K562 (cell line): Measurements from ENCODE around the gene MYPN. TPM values are rescaled to one million over a fixed set of nuclear protein-coding genes. Genes with fewer than 3 reads are reported as not detected.

Experiments used
- ATAC-seq: fragments of 200-7000 bp; cut with Tn5 transposase; 3 replicates; pipeline ENCODE4 v1.9.1; 2020; ENCODE audit warnings: moderate library complexity
- BruUV-seq: library from RNA; stranded (reverse); fragments of 400-500 nt; replicated peaks from 2 replicates; lab custom pipeline; 2021; lab: Mats Ljungman, UMichigan
- CTCF ChIA-PET: fragments of 300-600 bp; formaldehyde crosslinking; extraction: SDS; loops from one replicate; lab custom pipeline; 2021; ENCODE audit warnings: low intra/inter-chr PET ratio; lab: Yijun Ruan, JAX
- POLR2A ChIA-PET: fragments of 300-600, 350-650 bp; sonication (Branson Sonifier 250); formaldehyde crosslinking; extraction: SDS; loops from one replicate; lab custom pipeline; 2021; ENCODE audit warnings: antibody characterized with exemption, inconsistent platforms; lab: Yijun Ruan, JAX
- DNase-seq, 4 experiments: peaks; one replicate each; pipeline versions ENCODE4 v3.0.0 to v3.0.0-alpha.2; 2011 to 2018; ENCODE audit warnings: low spot score in 3 of 4, mixed read lengths in 3 of 4; ENCODE audit errors: extremely low read depth in 1 of 4
- FAIRE-seq: peaks from 2 replicates; lab custom pipeline; 2011; peaks lifted over from hg19 to GRCh38; lab: Jason Lieb, UNC
- H2AFZ ChIP-seq: 2 replicates; pipeline ENCODE4 v1.6.0; 2011; ENCODE audit warnings: low read depth, low read length, control low read depth, inconsistent platforms
- H3K27ac ChIP-seq: fragments of 200-600 bp; 3 replicates; pipeline ENCODE4 v1.8.0; 2011; ENCODE audit warnings: low read depth, mild to moderate bottlenecking, control low read depth, inconsistent platforms, low read length, moderate library complexity, mixed read lengths; ENCODE audit errors: extremely low read depth
- H3K27me3 ChIP-seq, 2 experiments: fragments of 300-600 bp in 1 of 2; 2 replicates in 1 of 2; 3 replicates in 1 of 2; pipeline versions ENCODE4 v1.6.0 to v1.8.0; 2011; ENCODE audit warnings: inconsistent platforms in 2 of 2, low read length in 2 of 2, mild to moderate bottlenecking in 1 of 2, mixed read lengths in 1 of 2, moderate library complexity in 1 of 2; ENCODE audit not compliant: control insufficient read depth in 2 of 2, insufficient read depth in 2 of 2
- H3K36me3 ChIP-seq: fragments of 300-600 bp; 3 replicates; pipeline ENCODE4 v1.8.0; 2011; ENCODE audit warnings: mild to moderate bottlenecking, low read length, inconsistent platforms; ENCODE audit not compliant: control insufficient read depth, insufficient read depth
- H3K4me1 ChIP-seq, 2 experiments: fragments of 200-600 bp in 1 of 2; replicated peaks in 1 of 2; 2 replicates in 1 of 2; 3 replicates in 1 of 2; pipeline versions ENCODE4 v1.5.1 to v1.8.0; 2011; ENCODE audit warnings: inconsistent platforms in 2 of 2, low read length in 2 of 2, mild to moderate bottlenecking in 1 of 2, mixed read lengths in 1 of 2, moderate library complexity in 1 of 2; ENCODE audit not compliant: control insufficient read depth in 2 of 2, insufficient read depth in 2 of 2
- H3K4me2 ChIP-seq: 2 replicates; pipeline ENCODE4 v1.6.1; 2011; ENCODE audit warnings: low read length, control low read depth, inconsistent platforms, mixed read lengths; ENCODE audit not compliant: insufficient read depth
- H3K4me3 ChIP-seq: fragments of 200-600 bp; sonication (generic), shearing (Covaris generic); 2 replicates; pipeline ENCODE4 v1.5.1; 2016; ENCODE audit warnings: control low read depth, inconsistent platforms
- H3K79me2 ChIP-seq: fragments of 200-600 bp; 3 replicates; pipeline ENCODE4 v1.8.0; 2011; ENCODE audit warnings: low read length, inconsistent platforms; ENCODE audit not compliant: control insufficient read depth, insufficient read depth
- H3K9ac ChIP-seq, 2 experiments: 2 replicates each; pipeline versions ENCODE4 v1.6.0 to v1.6.1; 2011; ENCODE audit warnings: low read depth in 2 of 2, low read length in 2 of 2, control low read depth in 1 of 2, inconsistent platforms in 1 of 2, mild to moderate bottlenecking in 1 of 2, mixed read lengths in 1 of 2; ENCODE audit not compliant: insufficient read depth in 1 of 2
- H3K9me1 ChIP-seq: one replicate; pipeline ENCODE4 v1.6.0; 2011; ENCODE audit warnings: inconsistent platforms, mild to moderate bottlenecking, low read length, moderate library complexity; ENCODE audit not compliant: control insufficient read depth, insufficient read depth
- H3K9me3 ChIP-seq: replicated peaks from 2 replicates; pipeline ENCODE4 v1.5.1; 2011; ENCODE audit warnings: low read depth, low read length, inconsistent platforms; ENCODE audit not compliant: control insufficient read depth, insufficient read depth
- H4K20me1 ChIP-seq: replicated peaks from 2 replicates; pipeline ENCODE4 v1.6.1; 2011; ENCODE audit warnings: low read length, inconsistent platforms, mixed read lengths; ENCODE audit not compliant: control insufficient read depth, insufficient read depth
- ASH1L ChIP-seq: fragments of 450-650 bp; IDR thresholded peaks from 2 replicates; pipeline ENCODE4 v1.6.1; 2018; ENCODE audit warnings: borderline replicate concordance, mild to moderate bottlenecking, low read depth; ENCODE audit not compliant: partially characterized antibody
- ATF3 ChIP-seq, 2 experiments: fragments of 450-650 bp in 1 of 2; sonication (generic) in 1 of 2; formaldehyde crosslinking in 1 of 2; IDR thresholded peaks in 1 of 2; conservative IDR thresholded peaks in 1 of 2; 2 replicates each; pipeline versions ENCODE4 v1.6.1 to v1.8.1; 2016 to 2023; ENCODE audit warnings: mild to moderate bottlenecking in 2 of 2, moderate library complexity in 2 of 2, inconsistent platforms in 1 of 2, missing genetic modification reagents in 1 of 2
- EP400 ChIP-seq: fragments of 450-650 bp; IDR thresholded peaks from 2 replicates; pipeline ENCODE4 v1.6.1; 2017; ENCODE audit warnings: antibody characterized with exemption, mild to moderate bottlenecking, moderate library complexity
- FOSL1 ChIP-seq: fragments of 200-800 bp; sonication (Bioruptor generic); conservative IDR thresholded peaks from 2 replicates; pipeline ENCODE4 v1.6.1; 2016; ENCODE audit warnings: missing genetic modification characterization, missing compliant biosample characterization
- FOXK1 ChIP-seq: sonication (generic); formaldehyde crosslinking; IDR thresholded peaks from 2 replicates; pipeline ENCODE4 v1.8.0; 2022; ENCODE audit warnings: missing genetic modification reagents, mild to moderate bottlenecking, borderline replicate concordance
- HDAC3 ChIP-seq: fragments of 450-650 bp; IDR thresholded peaks from 2 replicates; pipeline ENCODE4 v1.6.1; 2018; ENCODE audit warnings: borderline replicate concordance, mild to moderate bottlenecking, moderate library complexity; ENCODE audit not compliant: partially characterized antibody
- ILF3 ChIP-seq: fragments of 450-650 bp; IDR thresholded peaks from 2 replicates; pipeline ENCODE4 v1.6.1; 2018; ENCODE audit warnings: antibody characterized with exemption, mild to moderate bottlenecking, moderate library complexity, borderline replicate concordance
- JUN ChIP-seq, 2 experiments: sonication (generic) in 1 of 2; formaldehyde crosslinking in 1 of 2; IDR thresholded peaks; 2 replicates each; pipeline versions ENCODE4 v1.6.1 to v1.8.0; 2012 to 2022; ENCODE audit warnings: borderline replicate concordance in 2 of 2, mild to moderate bottlenecking in 2 of 2, improper control_type of control experiment in 1 of 2, low read depth in 1 of 2, low read length in 1 of 2, missing genetic modification reagents in 1 of 2
- JUND ChIP-seq, 2 experiments: IDR thresholded peaks; 2 replicates in 1 of 2; 3 replicates in 1 of 2; pipeline ENCODE4 v1.6.1; 2011; ENCODE audit warnings: borderline replicate concordance in 2 of 2, low read depth in 2 of 2, low read length in 2 of 2, improper control_type of control experiment in 1 of 2, missing biosample characterization in 1 of 2, missing genetic modification characterization in 1 of 2, missing genetic modification reagents in 1 of 2
- SMARCB1 ChIP-seq: IDR thresholded peaks from 2 replicates; pipeline ENCODE4 v1.6.1; 2011; ENCODE audit warnings: improper control_type of control experiment, low read depth; ENCODE audit not compliant: insufficient read length
- SP2 ChIP-seq: IDR thresholded peaks from 2 replicates; pipeline ENCODE4 v1.6.1; 2011; ENCODE audit warnings: mild to moderate bottlenecking, low read depth, low read length, moderate library complexity; ENCODE audit not compliant: poor library complexity, severe bottlenecking; ENCODE audit errors: extremely low read depth
- ZNF253 ChIP-seq: fragments of 250-450 bp; sonication (Bioruptor Pico); conservative IDR thresholded peaks from 2 replicates; pipeline ENCODE4 v1.6.1; 2021; ENCODE audit warnings: mild to moderate bottlenecking
- WGBS: fragments of 100-300 bp; shearing (Covaris generic); methylation state at CpG from one replicate; pipeline ENCODE4 v1.1.6; 2016; ENCODE audit warnings: low coverage, mixed read lengths; ENCODE audit not compliant: insufficient coverage; ENCODE audit errors: missing lambda C conversion rate; 5-methylcytosine and 5-hydroxymethylcytosine counted together
- in situ Hi-C: fragments of 300-500 bp; cut with MboI; formaldehyde crosslinking; loops from 4 replicates; pipeline ENCODE4 v1.15.0; 2018; ENCODE audit warnings: inconsistent platforms, mixed read lengths
- intact Hi-C: fragments of 100-400 bp; cut with micrococcal nuclease; formaldehyde crosslinking; loops from 2 replicates; pipeline ENCODE4 v1.14.2; 2022
- polyA plus RNA-seq, 8 experiments: library from polyadenylated mRNA; depleted of rRNA in 4 of 8; stranded (reverse) in 5 of 8; unstranded in 3 of 8; fragments of >200 nt; fragmentation: Nextera tagmentation in 2 of 8; fragmentation: Illumina TruSeq in 1 of 8; extraction: Ambion mirVana in 2 of 8; extraction: Trizol in 1 of 8; gene quantifications; 2 replicates each; pipeline versions ENCODE4 v1.2.1 to v1.2.3, GENCODE V29; 2011 to 2014; ENCODE audit warnings: inconsistent platforms in 1 of 8, missing spikeins in 1 of 8
- total RNA-seq, 7 experiments: library from RNA; depleted of rRNA in 6 of 7; stranded (reverse); fragments of >200 nt in 6 of 7; fragmentation: Illumina TruSeq in 2 of 7; extraction: Trizol in 2 of 7; gene quantifications; 2 replicates each; pipeline versions ENCODE4 v1.2.1 to v1.2.3, GENCODE V29; 2011 to 2021; ENCODE audit warnings: low replicate concordance in 1 of 7

Gene MYPN
- total and polyA plus RNA-seq, 9 of the 15 experiments (the other 6 are each of a cell fraction or from before 2014, with no cell fraction given), result not detected

- ATAC-seq (peak; percentile 71), DNase-seq (peak in 2 of 4 experiments; percentile 22 to 39), FAIRE-seq (no peak)
- in situ Hi-C loops, result no loop called here
- CTCF ChIA-PET, result no interaction called here
- Histone ChIP-seq H3K36me3 (no peaks in the 10 kb centered on the region), H3K27me3 (peaks cover 4 to 6% of the 10 kb centered on the region in 2 experiments; a peak in 2 of 5 replicates), H3K9ac (no peak overlapping the region), H3K79me2 (no peaks in the 10 kb centered on the region), H3K27ac (no peak overlapping the region), H3K9me3 (no peaks in the 10 kb centered on the region), H3K4me1 (no peaks in the 10 kb centered on the region), H3K9me1 (no peaks in the 10 kb centered on the region), H3K4me2 (no peak overlapping the region), H4K20me1 (no peaks in the 10 kb centered on the region), H2AFZ (no peak overlapping the region), H3K4me3 (no peak overlapping the region)
- TF ChIP-seq JUND (IDR thresholded peaks at IDR 0.05; ENCODE audit: borderline replicate concordance, low read depth, low read length) (peak; percentile 65), JUND (tag; IDR thresholded peaks at IDR 0.05; ENCODE audit: borderline replicate concordance, low read depth, low read length) (peak; percentile 50; the same call in 1 of the 3 replicates), FOSL1 (tag) (peak; percentile 68), EP400 (no peak), ASH1L (no peak), ILF3 (no peak), ATF3 (IDR thresholded peaks at IDR 0.05) (peak; percentile 64), ATF3 (CRISPR knock-in tag; conservative IDR thresholded peaks at IDR 0.05) (no peak), ZNF253 (CRISPR knock-in tag) (no peak), SMARCB1 (no peak), JUN (IDR thresholded peaks at IDR 0.05; ENCODE audit: borderline replicate concordance, low read depth, low read length) (0 out of 2 replicates have a peak, but pooled peaks have one; percentile 30), JUN (CRISPR knock-in tag; IDR thresholded peaks at IDR 0.05; ENCODE audit: borderline replicate concordance) (no peak), FOXK1 (CRISPR knock-in tag) (no peak), HDAC3 (no peak), SP2 (no peak)
- WGBS, result 13% methylated on average over 4 of the region's 4 CpGs
- POLR2A ChIA-PET, result interaction anchor here (0.5 to 0.7 kb wide), 2 partner anchors 24 to 1821 kb away, joined by 3 read pairs; no protein-coding TSS in a partner anchor
- no TSS peak for BruUV-seq
- intact Hi-C loops, result no loop called here
Observed at GRCh38 chr10:68096913-68097516, 12.3 kb upstream of the MYPN start.
